A549 (cell line): ENCODE measurements around the gene ADAMTSL3. TPM values are rescaled to one million over a fixed set of nuclear protein-coding genes. Genes with fewer than 3 reads are reported as not detected.

Experiments used
- ATAC-seq, 2 experiments: fragments of 200-7000 bp in 1 of 2; fragments of >200 bp in 1 of 2; cut with Nextera tagmentation in 1 of 2; cut with Tn5 transposase in 1 of 2; 3 replicates each; pipeline versions ENCODE4 v1.8.0 to v1.9.1; 2018 to 2020; ENCODE audit warnings: mild to moderate bottlenecking in 1 of 2, moderate library complexity in 1 of 2
- CTCF ChIA-PET: fragments of 300-600 bp; sonication (Branson Sonifier 250); formaldehyde crosslinking; extraction: SDS; loops from one replicate; lab custom pipeline; 2021; ENCODE audit warnings: antibody characterized with exemption, inconsistent platforms; lab: Yijun Ruan, JAX
- POLR2A ChIA-PET: fragments of 350-600 bp; formaldehyde crosslinking; extraction: SDS; loops from one replicate; lab custom pipeline; 2021; ENCODE audit warnings: antibody characterized with exemption, inconsistent platforms; lab: Yijun Ruan, JAX
- DNase-seq, 2 experiments: peaks; one replicate each; pipeline versions ENCODE4 v3.0.0 to v3.0.0-alpha.2; 2011 to 2016; ENCODE audit warnings: low read depth in 1 of 2, low spot score in 1 of 2
- FAIRE-seq: peaks from 2 replicates; lab custom pipeline; 2011; peaks lifted over from hg19 to GRCh38; lab: Jason Lieb, UNC
- H3K27ac ChIP-seq, 2 experiments: fragments of >200 bp; sonication (Bioruptor Twin); formaldehyde crosslinking; 3 replicates each; pipeline ENCODE4 v1.5.1; 2016 to 2017
- H3K4me1 ChIP-seq: fragments of >200 bp; sonication (Bioruptor Twin); formaldehyde crosslinking; 3 replicates; pipeline ENCODE4 v1.6.1; 2016
- H3K4me2 ChIP-seq: fragments of >200 bp; sonication (Bioruptor Twin); formaldehyde crosslinking; 3 replicates; pipeline ENCODE4 v1.6.1; 2016
- H3K4me3 ChIP-seq: fragments of >200 bp; sonication (Bioruptor Twin); formaldehyde crosslinking; 3 replicates; pipeline ENCODE4 v1.5.1; 2016
- H3K9me3 ChIP-seq: fragments of >200 bp; sonication (Bioruptor Twin); formaldehyde crosslinking; 3 replicates; pipeline ENCODE4 v1.6.1; 2016
- CBX8 ChIP-seq: fragments of 200-600 bp; sonication (generic); IDR thresholded peaks from 2 replicates; pipeline ENCODE4 v1.6.1; 2016
- CHD2 ChIP-seq: fragments of 150-350 bp; IDR thresholded peaks from 2 replicates; pipeline ENCODE4 v1.6.1; 2014; ENCODE audit warnings: low read length; ENCODE audit not compliant: partially characterized antibody
- EHF ChIP-seq: fragments of 250-450 bp; sonication (Bioruptor Pico); IDR thresholded peaks from 2 replicates; pipeline ENCODE4 v1.5.0; 2020; ENCODE audit warnings: mild to moderate bottlenecking
- EHMT2 ChIP-seq: fragments of 200-600 bp; sonication (generic); IDR thresholded peaks from 2 replicates; pipeline ENCODE4 v1.6.1; 2016; ENCODE audit warnings: antibody characterized with exemption, low read depth, mild to moderate bottlenecking, moderate library complexity
- GATA3 ChIP-seq: IDR thresholded peaks from 2 replicates; pipeline ENCODE4 v1.6.1; 2012; ENCODE audit warnings: borderline replicate concordance
- HEYL ChIP-seq: fragments of 250-450 bp; sonication (Bioruptor Pico); IDR thresholded peaks from 2 replicates; pipeline ENCODE4 v1.8.0; 2021; ENCODE audit warnings: mild to moderate bottlenecking, moderate library complexity
- HOXB5 ChIP-seq: fragments of 250-450 bp; sonication (Bioruptor Pico); IDR thresholded peaks from 2 replicates; pipeline ENCODE4 v1.5.0; 2020; ENCODE audit warnings: mild to moderate bottlenecking, moderate library complexity
- MAFK ChIP-seq: fragments of 450-650 bp; IDR thresholded peaks from 2 replicates; pipeline ENCODE4 v1.6.1; 2014; ENCODE audit not compliant: partially characterized antibody
- MYC ChIP-seq: IDR thresholded peaks from 2 replicates; pipeline ENCODE4 v1.6.1; 2012; ENCODE audit warnings: mild to moderate bottlenecking, inconsistent platforms, low read length, improper control_type of control experiment, borderline replicate concordance
- NFE2L2 ChIP-seq: fragments of 150-350 bp; conservative IDR thresholded peaks from 2 replicates; pipeline ENCODE4 v1.6.1; 2014; ENCODE audit warnings: low read length
- NPAS2 ChIP-seq: fragments of 250-450 bp; sonication (Bioruptor Pico); IDR thresholded peaks from 2 replicates; pipeline ENCODE4 v1.8.0; 2022; ENCODE audit warnings: mild to moderate bottlenecking, moderate library complexity, borderline replicate concordance
- NR3C1 ChIP-seq: fragments of >200 bp; sonication (Bioruptor Twin); formaldehyde crosslinking; IDR thresholded peaks from 3 replicates; pipeline ENCODE4 v1.6.1; 2017
- PHF8 ChIP-seq: fragments of 200-600 bp; sonication (generic); IDR thresholded peaks from 2 replicates; pipeline ENCODE4 v1.6.1; 2016; ENCODE audit warnings: low read depth, mild to moderate bottlenecking, antibody characterized with exemption, moderate library complexity, borderline replicate concordance
- RAD21 ChIP-seq, 2 experiments: fragments of >200 bp in 1 of 2; sonication (Bioruptor Twin) in 1 of 2; formaldehyde crosslinking in 1 of 2; IDR thresholded peaks in 1 of 2; conservative IDR thresholded peaks in 1 of 2; 2 replicates in 1 of 2; 3 replicates in 1 of 2; pipeline ENCODE4 v1.6.1; 2012 to 2018; ENCODE audit warnings: inconsistent platforms in 1 of 2
- RARB ChIP-seq: fragments of 250-450 bp; sonication (Bioruptor Pico); IDR thresholded peaks from 2 replicates; pipeline ENCODE4 v1.8.0; 2021; ENCODE audit warnings: mild to moderate bottlenecking, moderate library complexity
- RNF2 ChIP-seq: fragments of 200-600 bp; sonication (generic); IDR thresholded peaks from 2 replicates; pipeline ENCODE4 v1.6.1; 2016; ENCODE audit warnings: low read depth, mild to moderate bottlenecking, antibody characterized with exemption, moderate library complexity, borderline replicate concordance
- SMC3 ChIP-seq: fragments of >200 bp; sonication (Bioruptor Twin); formaldehyde crosslinking; IDR thresholded peaks from 3 replicates; pipeline ENCODE4 v1.6.1; 2018; ENCODE audit warnings: inconsistent platforms
- SREBF2 ChIP-seq: fragments of 450-650 bp; IDR thresholded peaks from 2 replicates; pipeline ENCODE4 v1.6.1; 2014; ENCODE audit warnings: mild to moderate bottlenecking, moderate library complexity
- ZNF302 ChIP-seq: fragments of 250-450 bp; sonication (Bioruptor Pico); IDR thresholded peaks from 2 replicates; pipeline ENCODE4 v1.9.0; 2021; ENCODE audit warnings: inconsistent platforms, mild to moderate bottlenecking, moderate library complexity
- WGBS: methylation state at CpG from one replicate; pipeline ENCODE4 v1.1.6; 2017; ENCODE audit errors: missing lambda C conversion rate; 5-methylcytosine and 5-hydroxymethylcytosine counted together
- polyA plus RNA-seq, 4 experiments: library from polyadenylated mRNA; depleted of rRNA in 3 of 4; stranded (reverse); fragments of >200 nt; fragmentation: RNase III in 1 of 4; extraction: RNeasy Plus Mini Kit Qiagen cat#74134 plus additional on column Dnase treatment in 1 of 4; gene quantifications; 2 replicates in 3 of 4; 3 replicates in 1 of 4; pipeline ENCODE4 v1.2.3, GENCODE V29; 2011 to 2017
- TF ChIP-seq, protein P1 (sequence below): fragments of >200 bp; sonication (Bioruptor Twin); formaldehyde crosslinking; IDR thresholded peaks from 3 replicates; pipeline ENCODE4 v1.5.1; 2016
- TF ChIP-seq, protein P2 (sequence below): fragments of 450-650 bp; IDR thresholded peaks from 2 replicates; pipeline ENCODE4 v1.6.1; 2014; ENCODE audit warnings: antibody characterized with exemption
- TF ChIP-seq, protein P3 (sequence below): IDR thresholded peaks from 2 replicates; pipeline ENCODE4 v1.6.1; 2012

ADAMTSL3 gene
- polyA plus RNA-seq, 2 of the 4 experiments (the other 2 are of a cell fraction) = 0.22 to 0.25 TPM

DNA sequence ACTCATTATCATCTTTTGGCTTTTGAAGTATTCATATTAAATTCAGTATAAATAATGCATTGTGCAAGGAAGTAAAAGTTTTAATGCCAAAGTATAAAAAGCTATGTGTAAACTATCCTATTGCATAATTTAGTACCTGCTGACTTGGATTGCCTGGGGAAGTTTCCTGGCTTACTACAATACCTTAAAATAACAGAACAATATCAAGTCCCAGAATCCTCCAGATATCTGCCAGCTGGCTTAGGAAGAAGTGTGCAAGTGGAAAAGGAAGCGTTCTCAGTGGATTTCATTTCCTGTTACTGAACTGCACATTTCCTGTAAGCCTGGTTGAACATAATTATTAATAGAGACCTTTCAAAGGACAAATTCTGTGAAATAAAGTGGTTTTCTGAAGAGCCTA lies 236.7 kb downstream of the ADAMTSL3 start:
- no peak overlapping the region for H3K4me3 ChIP-seq
- ChIA-PET CTCF (interaction anchor here (1.1 to 1.3 kb wide), 2 partner anchors 22 to 53 kb away, joined by 3 to 5 read pairs; no protein-coding TSS in a partner anchor), POLR2A (no interaction called here)
- DNase-seq (no peak), FAIRE-seq (no peak), ATAC-seq (no peak)
- TF ChIP-seq, protein P1, sequence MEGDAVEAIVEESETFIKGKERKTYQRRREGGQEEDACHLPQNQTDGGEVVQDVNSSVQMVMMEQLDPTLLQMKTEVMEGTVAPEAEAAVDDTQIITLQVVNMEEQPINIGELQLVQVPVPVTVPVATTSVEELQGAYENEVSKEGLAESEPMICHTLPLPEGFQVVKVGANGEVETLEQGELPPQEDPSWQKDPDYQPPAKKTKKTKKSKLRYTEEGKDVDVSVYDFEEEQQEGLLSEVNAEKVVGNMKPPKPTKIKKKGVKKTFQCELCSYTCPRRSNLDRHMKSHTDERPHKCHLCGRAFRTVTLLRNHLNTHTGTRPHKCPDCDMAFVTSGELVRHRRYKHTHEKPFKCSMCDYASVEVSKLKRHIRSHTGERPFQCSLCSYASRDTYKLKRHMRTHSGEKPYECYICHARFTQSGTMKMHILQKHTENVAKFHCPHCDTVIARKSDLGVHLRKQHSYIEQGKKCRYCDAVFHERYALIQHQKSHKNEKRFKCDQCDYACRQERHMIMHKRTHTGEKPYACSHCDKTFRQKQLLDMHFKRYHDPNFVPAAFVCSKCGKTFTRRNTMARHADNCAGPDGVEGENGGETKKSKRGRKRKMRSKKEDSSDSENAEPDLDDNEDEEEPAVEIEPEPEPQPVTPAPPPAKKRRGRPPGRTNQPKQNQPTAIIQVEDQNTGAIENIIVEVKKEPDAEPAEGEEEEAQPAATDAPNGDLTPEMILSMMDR = no peak
- TF ChIP-seq, protein P2, sequence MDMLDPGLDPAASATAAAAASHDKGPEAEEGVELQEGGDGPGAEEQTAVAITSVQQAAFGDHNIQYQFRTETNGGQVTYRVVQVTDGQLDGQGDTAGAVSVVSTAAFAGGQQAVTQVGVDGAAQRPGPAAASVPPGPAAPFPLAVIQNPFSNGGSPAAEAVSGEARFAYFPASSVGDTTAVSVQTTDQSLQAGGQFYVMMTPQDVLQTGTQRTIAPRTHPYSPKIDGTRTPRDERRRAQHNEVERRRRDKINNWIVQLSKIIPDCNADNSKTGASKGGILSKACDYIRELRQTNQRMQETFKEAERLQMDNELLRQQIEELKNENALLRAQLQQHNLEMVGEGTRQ = no peak
- TF ChIP-seq EHMT2 (no peak), EHF (CRISPR knock-in tag) (no peak), NR3C1 (no peak), SREBF2 (no peak), HOXB5 (no peak), CHD2 (no peak)
- TF ChIP-seq, protein P3, sequence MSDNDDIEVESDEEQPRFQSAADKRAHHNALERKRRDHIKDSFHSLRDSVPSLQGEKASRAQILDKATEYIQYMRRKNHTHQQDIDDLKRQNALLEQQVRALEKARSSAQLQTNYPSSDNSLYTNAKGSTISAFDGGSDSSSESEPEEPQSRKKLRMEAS = no peak
- no peak overlapping the region for H3K27ac ChIP-seq
- H3K4me2 ChIP-seq = no peak overlapping the region
- 51% methylated on average over 1 of the region's 1 CpG for WGBS
- no peaks in the 10 kb centered on the region for H3K4me1 ChIP-seq
- H3K9me3 ChIP-seq = no peaks in the 10 kb centered on the region

DNA sequence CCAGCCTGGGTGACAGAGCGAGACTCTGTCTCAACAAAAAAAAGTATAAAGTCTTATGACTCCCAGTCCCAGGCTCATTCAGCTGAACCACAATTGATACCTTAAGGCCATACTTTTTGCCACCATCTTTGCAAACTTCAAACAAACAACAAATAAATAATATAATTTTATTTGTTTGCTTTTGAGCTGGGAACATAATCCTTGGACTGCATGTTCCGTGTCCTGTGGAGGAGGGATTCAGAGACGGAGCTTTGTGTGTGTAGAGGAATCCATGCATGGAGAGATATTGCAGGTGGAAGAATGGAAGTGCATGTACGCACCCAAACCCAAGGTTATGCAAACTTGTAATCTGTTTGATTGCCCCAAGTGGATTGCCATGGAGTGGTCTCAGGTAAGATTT lies 238.6 kb downstream of the ADAMTSL3 start:
- DNase-seq = no peak
- no peaks in the 10 kb centered on the region for H3K4me1 ChIP-seq
- H3K4me3 ChIP-seq = no peak overlapping the region
- 12% methylated on average over 4 of the region's 4 CpGs for WGBS
- CTCF ChIA-PET = interaction anchor here (0.7 kb wide), 1 partner anchor 12 kb away, joined by 3 read pairs; no protein-coding TSS in a partner anchor
- H3K4me2 ChIP-seq = no peak overlapping the region
- TF ChIP-seq CHD2 (no peak), MAFK (no peak), HOXB5 (no peak), SMC3 (no peak), PHF8 (no peak), ZNF302 (CRISPR knock-in tag) (no peak), GATA3 (no peak), RAD21 (conservative IDR thresholded peaks at IDR 0.05 in 1 of 2, IDR thresholded peaks at IDR 0.05 in 1 of 2) (no peak), NPAS2 (CRISPR knock-in tag) (no peak), RNF2 (no peak), HEYL (CRISPR knock-in tag) (no peak), MYC (no peak), RARB (no peak), CBX8 (no peak)
- H3K27ac ChIP-seq = no peak overlapping the region
- no peaks in the 10 kb centered on the region for H3K9me3 ChIP-seq
- ATAC-seq = no peak
- POLR2A ChIA-PET = no interaction called here
- no peak for FAIRE-seq

DNA sequence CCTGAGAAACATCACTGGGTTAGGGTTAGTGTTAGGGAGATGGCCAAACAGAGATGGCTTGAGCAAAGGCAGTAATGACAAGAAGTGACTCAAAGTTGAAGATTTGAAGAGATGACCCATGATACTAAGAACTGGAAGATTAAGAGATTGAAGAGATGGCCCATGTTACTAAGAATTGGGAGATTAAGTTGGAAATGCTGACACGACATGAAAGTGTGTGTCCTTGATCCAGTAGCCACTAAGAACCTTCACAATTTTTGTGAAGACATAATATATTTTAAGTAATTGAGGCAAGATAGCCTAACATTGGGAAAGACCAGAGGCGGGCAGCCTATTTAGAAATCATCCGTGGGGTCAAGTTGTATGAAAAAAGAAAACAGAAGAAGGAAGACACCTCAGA lies 239.4 kb downstream of the ADAMTSL3 start:
- Histone ChIP-seq H3K4me2 (no peak overlapping the region), H3K9me3 (no peaks in the 10 kb centered on the region), H3K27ac (no peak overlapping the region), H3K4me1 (no peaks in the 10 kb centered on the region), H3K4me3 (no peak overlapping the region)
- DNase-seq = no peak
- FAIRE-seq = no peak
- ATAC-seq = no peak
- 21% methylated on average over 3 of the region's 3 CpGs for WGBS
- ChIA-PET CTCF (no interaction called here), POLR2A (no interaction called here)
- no peak for TF ChIP-seq NFE2L2
- TF ChIP-seq MAFK = peak; percentile 76
